KOPT-K1 (cell line): ENCODE measurements around the gene IGF1R.
"Not testable (repeated sequence)": the region's sequence is repeated elsewhere in the genome, so short reads cannot be mapped to it uniquely, and the experiment has no call there.

ENCODE experiments used
- H3K27ac ChIP-seq: fragments of 200-600 bp; sonication (generic); 2 replicates; pipeline ENCODE4 v1.5.1; 2016; ENCODE audit warnings: antibody characterized with exemption, mild to moderate bottlenecking, low read depth, low read length; ENCODE audit not compliant: poor library complexity, severe bottlenecking
- H3K36me3 ChIP-seq: fragments of 200-600 bp; sonication (generic); 2 replicates; pipeline ENCODE4 v1.5.1; 2017; ENCODE audit warnings: antibody characterized with exemption, mild to moderate bottlenecking, low read length, moderate library complexity; ENCODE audit not compliant: insufficient read depth
- H3K9me3 ChIP-seq: fragments of 200-600 bp; sonication (generic); 2 replicates; pipeline ENCODE4 v1.5.1; 2017; ENCODE audit warnings: antibody characterized with exemption, low read length, mild to moderate bottlenecking; ENCODE audit not compliant: insufficient read depth, poor library complexity, severe bottlenecking

IGF1R gene

DNA sequence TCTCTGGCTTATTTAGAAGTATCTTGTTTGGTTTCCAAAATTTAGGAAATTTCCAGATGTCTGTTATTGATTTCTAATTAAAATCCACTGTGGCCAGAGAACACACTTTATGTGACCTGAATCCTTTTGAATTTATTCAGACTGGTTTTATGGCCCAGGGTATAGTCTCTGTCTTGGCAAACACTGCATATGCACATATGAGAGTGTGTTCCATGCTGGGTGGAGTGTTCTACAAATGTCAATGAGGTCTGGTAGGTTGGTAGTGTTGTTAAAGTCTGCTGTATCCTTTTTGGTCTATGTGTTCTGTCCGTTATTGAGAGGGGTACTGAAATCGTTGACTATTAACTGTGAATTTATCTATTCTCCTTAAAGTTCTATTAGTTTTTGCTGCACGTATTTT lies 329.1 kb downstream of the IGF1R start:
- Histone ChIP-seq H3K9me3 (no peaks in the 10 kb centered on the region), H3K36me3 (no peaks in the 10 kb centered on the region), H3K27ac (no peak overlapping the region)

DNA sequence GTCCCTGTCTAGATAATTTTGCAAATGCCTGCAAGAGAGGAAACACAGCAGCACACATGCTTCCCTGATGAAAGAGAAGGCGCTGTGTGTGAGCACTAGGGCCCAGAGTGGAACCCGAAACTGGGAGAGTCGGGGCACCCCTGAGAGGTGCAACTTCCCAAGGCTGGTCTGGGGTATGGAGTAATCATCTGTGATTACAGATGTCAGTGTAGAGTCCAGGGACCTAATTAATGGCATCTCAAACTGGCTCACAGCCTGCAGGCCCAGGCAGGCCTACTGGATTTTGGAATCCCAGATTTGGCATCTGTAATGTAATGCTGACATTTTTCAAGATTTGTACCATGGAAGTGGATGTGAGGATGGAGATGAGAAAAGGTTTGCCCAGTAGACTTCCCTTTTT lies 329.8 kb downstream of the IGF1R start:
- H3K27ac ChIP-seq: no peak overlapping the region
- no peaks in the 10 kb centered on the region for H3K9me3 ChIP-seq
- no peaks in the 10 kb centered on the region for H3K36me3 ChIP-seq

DNA sequence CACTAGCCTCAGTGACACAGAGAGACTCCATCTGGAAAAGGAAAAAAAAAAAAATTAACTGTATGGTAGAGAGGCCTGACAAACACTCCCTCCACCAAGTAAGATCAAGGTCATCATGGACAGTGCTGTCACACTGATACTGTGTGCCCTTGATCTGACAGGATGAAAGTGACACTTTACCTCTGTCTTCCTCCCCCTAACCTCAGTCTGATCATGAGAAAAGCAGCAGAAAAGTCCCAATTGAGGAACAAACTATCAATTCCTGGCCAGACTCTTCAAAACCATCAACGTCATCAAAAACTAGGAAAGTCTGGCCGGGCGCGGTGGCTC lies 332.5 kb downstream of the IGF1R start:
- Histone ChIP-seq H3K9me3 (peaks cover 5% of the 10 kb centered on the region), H3K27ac (peak overlapping the region; percentile 39)

DNA sequence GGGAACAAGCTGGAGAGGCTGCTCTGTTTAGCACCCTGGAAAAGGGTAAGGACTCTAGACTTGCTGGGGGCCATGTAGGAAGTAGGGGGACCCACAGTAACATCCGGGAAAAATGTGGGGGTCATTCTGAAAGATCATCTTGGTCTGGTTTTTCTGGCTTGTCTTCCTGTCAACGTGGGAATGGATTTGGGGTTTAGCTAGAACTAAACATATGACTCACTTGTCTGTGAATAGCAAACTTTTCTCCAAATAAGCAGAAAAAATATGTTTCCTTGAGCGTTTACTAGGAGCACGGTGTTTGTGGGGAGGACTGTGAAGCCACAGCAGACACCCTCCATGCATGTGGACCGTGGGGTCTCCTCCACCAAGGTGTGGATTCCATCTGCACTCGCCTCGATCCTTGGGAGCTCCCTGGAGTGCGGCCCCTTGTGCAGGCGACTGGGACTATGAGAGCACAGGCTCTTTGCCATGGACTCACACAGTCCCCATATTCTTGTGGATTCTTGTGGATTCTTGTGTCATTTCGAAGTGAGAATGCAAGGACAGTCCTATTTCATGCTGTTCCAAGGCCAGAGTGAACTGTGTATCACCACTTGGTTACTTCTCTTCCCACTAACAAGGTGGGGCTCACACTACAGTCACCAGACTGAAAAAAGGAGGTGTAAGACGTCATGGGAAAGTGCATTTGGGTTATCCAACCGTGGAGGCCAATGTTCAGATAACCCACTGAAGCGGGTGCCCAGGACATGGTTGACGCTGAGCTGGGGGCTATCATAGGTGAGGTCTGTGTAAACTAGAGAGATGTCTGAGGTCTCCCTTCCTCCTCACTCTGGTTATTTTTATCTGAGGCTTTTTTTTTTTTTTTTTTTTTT lies 333.7 kb downstream of the IGF1R start:
- Histone ChIP-seq H3K27ac (no peak overlapping the region), H3K36me3 (no peaks in the 10 kb centered on the region), H3K9me3 (peaks cover 17% of the 10 kb centered on the region)

More for the DNA sequence above, 332.5 kb downstream of the IGF1R start:
- H3K36me3 ChIP-seq: no peaks in the 10 kb centered on the region

DNA sequence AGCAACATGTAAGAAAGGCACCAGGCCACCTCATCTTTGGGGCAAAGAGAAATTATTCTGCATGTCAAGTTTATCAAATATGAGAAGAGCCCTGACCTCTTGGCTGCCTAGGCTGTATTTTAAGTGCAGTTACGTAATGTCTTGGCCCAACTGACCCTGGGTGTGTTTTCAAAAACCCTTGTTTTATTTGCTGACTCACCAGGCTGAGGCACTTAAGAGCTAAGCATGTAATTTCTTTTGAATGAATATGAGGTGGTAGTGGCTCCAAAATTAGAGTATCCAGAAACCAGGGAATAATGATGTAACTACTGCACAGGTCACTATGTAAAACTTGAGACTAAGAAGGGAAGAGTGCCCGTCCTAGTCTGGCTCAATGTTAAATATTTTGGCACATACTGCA lies 335.0 kb downstream of the IGF1R start:
- Histone ChIP-seq H3K36me3 (no peaks in the 10 kb centered on the region), H3K27ac (no peak overlapping the region), H3K9me3 (peaks cover 28% of the 10 kb centered on the region)

DNA sequence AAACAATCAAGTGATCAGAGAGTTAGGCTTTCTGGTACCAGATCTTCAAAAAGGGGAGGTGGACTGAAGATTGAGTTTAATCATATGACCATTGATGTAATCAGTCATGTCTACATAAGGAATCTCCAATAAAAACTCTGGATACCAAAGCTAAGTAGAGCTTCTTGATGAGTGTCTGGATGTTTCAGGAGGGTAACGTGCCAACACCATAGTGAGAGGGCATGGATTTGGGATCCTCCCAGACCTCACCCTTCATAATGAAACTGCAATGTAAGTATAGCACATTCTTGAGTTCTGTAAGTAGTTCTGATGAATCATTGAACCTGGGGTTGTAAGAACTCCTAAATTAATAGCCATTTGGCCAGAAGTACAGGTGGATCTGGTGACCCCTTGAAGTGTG lies 337.9 kb downstream of the IGF1R start:
- Histone ChIP-seq H3K27ac (no peak overlapping the region), H3K36me3 (no peaks in the 10 kb centered on the region), H3K9me3 (peaks cover 30% of the 10 kb centered on the region)

DNA sequence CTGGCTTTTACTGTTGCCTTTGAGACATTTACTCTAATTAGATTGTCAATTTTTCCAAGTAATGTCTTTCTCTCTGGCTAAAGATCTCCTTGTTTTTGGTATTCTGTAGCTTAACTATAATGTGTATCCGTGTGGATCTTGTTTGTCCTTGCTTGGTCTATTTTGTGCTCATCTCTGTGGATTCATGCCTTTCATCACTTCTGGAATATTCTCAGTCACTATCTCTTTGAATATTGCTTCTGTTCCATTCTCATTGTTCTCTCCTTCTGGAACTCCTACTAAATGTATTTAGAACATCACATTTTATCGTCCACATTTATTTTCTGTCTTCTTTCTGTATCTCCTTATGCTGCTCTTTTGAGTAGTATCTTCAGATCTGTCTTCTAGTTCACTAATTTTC lies 346.6 kb downstream of the IGF1R start:
- H3K9me3 ChIP-seq: peaks cover 18% of the 10 kb centered on the region
- no peak overlapping the region for H3K27ac ChIP-seq
- no peaks in the 10 kb centered on the region for H3K36me3 ChIP-seq

DNA sequence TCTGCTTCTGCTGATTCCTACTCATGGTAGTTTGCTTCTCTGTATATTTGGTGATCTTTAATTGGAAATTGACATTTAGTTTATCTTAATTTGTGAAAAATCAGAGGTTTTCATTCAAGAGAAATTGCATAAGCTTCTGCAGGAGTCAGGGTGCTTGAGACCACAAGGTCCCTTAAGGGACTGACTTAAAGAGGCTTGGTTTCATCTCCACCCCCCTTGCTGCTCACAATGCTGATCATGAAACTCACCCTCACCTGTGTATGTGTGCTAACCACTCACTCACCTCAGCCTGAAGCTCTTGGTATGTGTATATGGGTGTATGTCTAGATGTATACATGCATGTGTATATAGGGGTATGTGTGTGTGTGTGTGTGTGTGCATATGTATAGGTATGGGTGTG lies 347.8 kb downstream of the IGF1R start:
- no peaks in the 10 kb centered on the region for H3K36me3 ChIP-seq
- peaks cover 19% of the 10 kb centered on the region for H3K9me3 ChIP-seq
- no peak overlapping the region for H3K27ac ChIP-seq

DNA sequence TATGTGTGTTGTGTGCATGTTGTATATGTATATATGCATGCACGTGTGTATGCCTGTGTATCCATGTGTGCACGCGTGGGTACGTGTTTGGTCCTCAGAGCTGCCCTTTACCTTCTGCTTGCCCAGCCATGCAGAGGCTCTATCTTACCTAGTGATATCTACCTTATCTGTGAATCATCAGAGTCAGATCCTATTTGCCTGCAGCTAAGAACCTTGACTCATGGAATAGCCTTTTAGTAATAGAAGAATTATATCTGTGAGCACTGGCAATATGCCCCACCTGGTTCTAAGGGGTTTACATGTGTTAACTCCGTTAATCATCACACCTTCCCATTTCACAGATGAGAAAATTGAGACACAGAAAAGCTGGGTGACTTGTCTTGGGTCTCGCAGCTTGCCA lies 348.3 kb downstream of the IGF1R start:
- H3K27ac ChIP-seq: no peak overlapping the region
- peaks cover 16% of the 10 kb centered on the region for H3K9me3 ChIP-seq
- H3K36me3 ChIP-seq: no peaks in the 10 kb centered on the region

DNA sequence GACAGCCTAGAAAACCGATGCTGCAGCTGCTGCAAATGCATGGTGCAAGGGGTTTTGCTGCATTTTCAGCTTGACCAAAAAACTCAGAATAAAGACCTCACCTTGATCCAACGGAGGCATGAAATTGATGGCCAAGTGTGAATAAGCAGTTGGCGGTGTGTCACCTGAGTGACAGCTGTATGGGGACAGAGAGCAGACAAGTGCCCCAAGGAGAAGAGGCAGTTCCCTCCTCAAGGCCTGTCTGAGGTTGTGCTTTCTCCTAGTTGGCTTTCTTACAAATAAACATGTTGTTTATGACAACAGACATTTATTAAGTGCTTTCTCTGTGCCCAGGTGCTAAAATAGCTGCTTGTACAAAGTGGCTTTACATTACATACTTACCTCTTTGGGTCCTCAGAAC lies 349.0 kb downstream of the IGF1R start:
- H3K36me3 ChIP-seq: no peaks in the 10 kb centered on the region
- H3K27ac ChIP-seq: no peak overlapping the region
- H3K9me3 ChIP-seq: peaks cover 16% of the 10 kb centered on the region

DNA sequence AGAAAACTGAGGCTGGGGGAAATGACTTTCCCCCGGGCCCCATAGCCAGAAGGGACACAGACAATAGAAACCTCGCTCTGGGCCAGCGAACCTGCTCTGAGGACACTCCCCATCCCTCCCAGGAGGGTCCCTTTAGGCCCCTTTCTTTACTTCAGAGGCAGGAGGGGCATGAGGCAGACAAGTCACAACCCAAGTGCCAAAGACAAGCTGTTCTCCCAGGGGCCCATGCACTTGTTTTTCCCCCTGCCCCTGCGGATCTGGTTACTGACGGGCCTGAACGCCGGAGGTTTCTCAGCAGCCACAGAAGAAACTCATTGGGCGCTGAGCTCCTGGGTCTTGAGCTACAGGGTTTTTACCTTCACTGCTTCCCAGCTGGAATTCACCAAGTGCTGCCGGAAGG lies 349.4 kb downstream of the IGF1R start:
- H3K36me3 ChIP-seq: no peaks in the 10 kb centered on the region
- H3K27ac ChIP-seq: no peak overlapping the region
- peaks cover 16% of the 10 kb centered on the region for H3K9me3 ChIP-seq

DNA sequence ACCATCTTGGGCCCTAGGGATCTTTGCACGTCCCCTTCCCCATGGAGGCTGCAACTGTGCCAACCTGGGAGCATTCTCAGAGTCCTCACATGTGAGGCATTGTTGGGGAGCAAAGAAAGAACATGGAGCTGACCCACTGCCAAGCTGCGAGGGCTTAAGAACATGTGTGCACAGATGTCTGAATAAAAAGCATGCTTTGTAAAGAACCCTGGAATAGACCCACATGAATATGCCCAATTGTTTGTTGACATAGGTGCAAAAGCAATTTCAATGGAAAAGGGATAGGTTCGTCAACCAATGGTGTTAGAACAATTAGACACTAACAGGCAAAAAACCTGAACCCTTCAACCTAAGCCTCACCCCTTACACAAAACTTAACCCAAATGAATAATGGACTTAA lies 349.9 kb downstream of the IGF1R start:
- Histone ChIP-seq H3K36me3 (no peaks in the 10 kb centered on the region), H3K27ac (no peak overlapping the region)

DNA sequence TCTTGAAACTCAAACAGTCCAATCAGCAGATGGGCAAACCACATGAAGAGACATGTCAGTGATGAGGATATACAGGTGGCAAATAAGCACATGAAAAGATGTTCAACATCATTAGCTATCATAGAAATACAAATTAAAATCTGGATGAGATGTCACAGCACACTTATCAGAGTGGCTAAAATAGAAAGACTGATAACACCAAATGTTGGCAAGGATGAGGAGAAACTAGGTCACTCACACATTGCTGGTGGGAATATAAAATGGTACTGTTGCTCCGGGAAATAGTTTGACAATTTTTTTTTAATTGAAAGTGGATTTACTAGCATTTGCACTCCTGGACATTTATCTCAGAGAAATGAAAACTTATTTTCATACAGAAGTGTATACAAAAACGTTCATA lies 350.9 kb downstream of the IGF1R start:
- H3K36me3 ChIP-seq: no peaks in the 10 kb centered on the region
- H3K9me3 ChIP-seq: peaks cover 16% of the 10 kb centered on the region

More for the DNA sequence above, 349.9 kb downstream of the IGF1R start:
- H3K9me3 ChIP-seq: peaks cover 16% of the 10 kb centered on the region

DNA sequence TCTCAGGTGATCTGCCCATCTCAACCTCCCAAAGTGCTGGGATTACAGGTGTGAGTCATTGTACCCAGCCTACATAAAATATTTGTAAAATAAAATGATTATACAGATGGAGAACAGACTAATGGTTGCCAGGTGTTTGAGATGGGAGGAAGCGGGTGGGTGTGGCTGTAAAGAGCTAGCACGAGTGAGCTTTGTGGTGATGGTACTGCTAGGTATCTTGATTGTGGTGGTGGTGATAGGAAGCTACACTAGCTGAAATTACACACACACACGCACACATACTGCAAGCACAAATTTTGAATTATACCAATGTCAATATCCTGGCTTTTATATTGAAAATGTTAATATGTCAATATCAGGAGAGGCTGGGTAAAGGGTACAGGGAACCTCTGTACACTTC lies 353.9 kb downstream of the IGF1R start:
- peak overlapping the region; percentile 78 for H3K27ac ChIP-seq
- no peaks in the 10 kb centered on the region for H3K36me3 ChIP-seq
- peaks cover 10% of the 10 kb centered on the region for H3K9me3 ChIP-seq

More for the DNA sequence above, 350.9 kb downstream of the IGF1R start:
- H3K27ac ChIP-seq: no peak overlapping the region

DNA sequence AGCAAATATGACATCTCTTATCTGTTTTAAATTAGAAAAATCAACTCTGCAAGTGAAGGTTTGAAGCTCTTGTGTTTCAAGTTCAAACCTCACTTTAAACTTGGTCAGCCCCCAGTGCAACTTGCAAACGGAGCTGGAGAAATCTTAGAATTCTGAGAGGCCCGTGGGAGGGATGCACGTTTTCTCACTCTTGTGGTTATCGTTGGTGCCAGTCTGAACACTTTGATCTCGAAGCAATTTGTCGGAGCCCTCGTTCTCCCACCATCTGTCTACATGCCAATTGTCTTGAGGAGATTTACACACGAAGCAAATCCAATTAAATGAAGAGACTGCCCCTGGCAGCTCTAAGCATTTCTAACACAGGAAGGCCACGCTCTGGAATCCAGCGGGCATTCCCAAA lies 355.0 kb downstream of the IGF1R start:
- not testable (repeated sequence) for H3K36me3 ChIP-seq
- peaks cover 10% of the 10 kb centered on the region for H3K9me3 ChIP-seq
- peak overlapping the region; percentile 78 for H3K27ac ChIP-seq
